GM18505 (cell line): ENCODE results near the gene STX12.
"Not testable (repeated sequence)": the region's sequence is repeated elsewhere in the genome, so short reads cannot be mapped to it uniquely, and the experiment has no call there.

ENCODE experiments used
- ATAC-seq: cut with Tn5 transposase; IDR thresholded peaks from one replicate; pipeline ENCODE4 v1.9.1; 2021; ENCODE audit not compliant: unreplicated experiment
- POLR2A ChIP-seq: IDR thresholded peaks from 4 replicates; pipeline ENCODE4 v1.6.1; 2011; ENCODE audit warnings: borderline replicate concordance; ENCODE audit not compliant: insufficient read depth, insufficient read length; ENCODE audit errors: extremely low read depth

Gene STX12

GRCh38 chr1:27863538-27863915, 90.5 kb downstream of the STX12 start:
- no peak for TF ChIP-seq POLR2A
- ATAC-seq = no peak

DNA sequence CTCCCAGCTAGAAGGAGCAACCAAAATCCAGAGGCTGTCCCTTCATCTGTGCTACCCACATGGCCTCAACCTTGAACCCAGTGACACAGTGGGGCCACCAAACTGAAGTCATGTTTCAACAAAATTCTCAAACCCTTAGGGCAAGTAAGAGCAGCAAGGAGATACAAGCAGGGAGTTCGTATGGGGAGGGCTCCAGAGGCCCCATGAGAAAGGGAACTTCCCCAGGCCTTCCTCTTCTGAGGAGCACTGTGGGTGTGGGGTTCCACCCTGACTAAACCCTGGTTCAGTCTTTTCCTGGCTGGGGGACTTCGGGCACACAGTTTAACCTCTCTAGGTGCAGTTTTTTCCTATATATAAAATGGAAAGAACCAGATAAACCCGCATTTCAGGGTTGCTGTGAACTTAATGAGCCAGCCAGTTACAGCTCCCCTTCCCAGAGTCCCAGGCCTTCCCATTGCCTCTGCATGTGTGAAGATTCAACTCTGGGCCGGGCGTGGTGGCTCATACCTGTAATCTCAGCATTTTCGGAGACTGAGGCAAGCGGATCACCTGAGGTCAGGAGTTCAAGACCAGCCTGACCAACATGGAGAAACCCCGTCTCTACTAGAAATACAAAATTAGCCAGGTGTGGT, 91.4 kb downstream of the STX12 start:
- no peak for ATAC-seq
- TF ChIP-seq POLR2A = no peak

DNA sequence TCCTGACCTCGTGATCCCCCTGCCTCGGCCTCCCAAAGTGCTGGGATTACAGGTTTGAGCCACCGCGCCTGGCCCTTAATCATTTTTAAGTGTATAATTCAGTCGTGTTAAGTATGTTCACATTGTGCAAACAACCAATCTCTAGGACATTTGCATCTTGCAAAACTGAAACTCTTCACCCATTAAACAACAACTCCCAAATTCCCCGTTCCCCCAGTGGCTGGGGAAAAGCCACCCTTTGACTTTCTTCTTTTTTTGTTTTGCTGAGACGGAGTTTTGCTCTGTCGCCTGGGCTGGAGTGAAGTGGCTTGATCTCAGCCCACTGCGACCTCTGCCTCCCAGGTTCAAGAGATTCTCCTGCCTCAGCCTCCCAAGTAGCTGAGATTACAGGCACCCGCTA, 92.8 kb downstream of the STX12 start:
- ATAC-seq = no peak
- TF ChIP-seq POLR2A = no peak

DNA sequence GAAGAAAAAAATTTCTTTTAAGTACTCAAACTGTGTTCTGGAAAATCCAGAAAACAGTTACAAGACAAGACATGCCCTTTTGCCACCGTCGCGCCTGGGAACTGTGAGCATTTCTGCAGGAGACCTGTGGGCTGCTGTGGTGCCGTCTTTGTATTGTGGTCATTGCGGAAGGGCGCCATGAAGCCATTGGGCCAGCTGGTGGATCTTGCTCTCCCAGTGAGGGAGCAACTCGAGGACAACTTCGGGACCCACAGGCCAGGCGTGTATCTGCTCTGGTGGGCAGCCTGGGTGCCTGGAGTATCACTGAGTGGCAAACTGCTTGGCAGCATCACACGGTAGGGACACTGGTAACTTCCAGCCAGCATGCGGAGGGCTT, 95.5 kb downstream of the STX12 start:
- no peak for TF ChIP-seq POLR2A
- no peak for ATAC-seq

DNA sequence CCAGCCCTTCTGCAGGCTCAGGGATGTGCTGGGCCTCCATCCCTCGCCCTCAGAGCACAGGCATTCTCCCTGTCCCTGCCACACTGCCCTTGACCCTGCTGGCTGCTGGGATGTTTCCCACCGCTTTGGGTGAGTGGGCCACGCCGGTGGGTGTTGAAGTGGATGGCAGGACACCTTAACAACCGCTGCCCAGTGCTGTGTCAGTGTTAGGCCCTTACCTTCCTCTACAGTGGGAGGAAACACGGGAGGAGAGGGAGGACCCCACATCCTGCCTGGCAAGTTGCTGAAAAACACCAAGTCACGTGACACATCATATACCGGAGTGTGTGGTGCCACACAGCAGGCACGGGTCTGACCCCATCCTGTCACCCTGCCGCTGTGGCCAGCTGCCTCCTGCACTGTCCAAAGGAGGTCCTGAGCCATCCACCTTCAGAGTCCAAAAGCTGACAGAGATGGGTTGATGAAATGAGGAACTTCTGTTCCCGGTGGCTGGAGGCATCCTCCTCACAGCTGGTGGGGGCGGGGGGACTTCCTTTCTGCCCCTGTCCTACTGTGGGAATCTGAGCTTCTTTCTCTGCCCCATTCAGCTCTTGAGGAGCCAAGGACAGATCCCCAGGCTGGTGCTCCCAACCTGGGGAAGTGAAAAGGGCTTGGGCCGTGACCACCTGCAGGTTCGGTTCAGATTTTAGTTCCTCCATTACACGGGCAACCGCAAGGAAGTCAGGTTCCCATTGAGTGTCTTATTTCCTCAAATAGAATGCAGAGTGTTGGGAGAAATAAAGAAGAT, 96.1 kb downstream of the STX12 start:
- ATAC-seq = no peak

DNA sequence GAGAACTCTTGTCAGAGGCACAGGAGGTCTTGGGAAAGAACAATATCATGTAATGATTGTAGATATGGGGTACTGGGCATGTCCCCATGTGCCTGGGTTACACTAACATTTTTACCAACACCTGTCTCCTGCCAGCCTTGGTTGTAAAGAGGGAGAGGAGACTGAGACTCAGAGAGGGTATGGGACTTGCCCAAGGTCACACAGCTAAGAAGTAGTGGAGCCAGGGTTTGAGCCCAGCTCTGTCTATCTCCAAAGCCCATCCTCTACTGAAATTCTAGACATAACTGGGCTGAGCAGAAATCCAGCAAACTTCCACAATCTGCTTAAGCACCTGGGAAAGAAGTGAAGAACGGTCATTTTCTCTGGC, 96.7 kb downstream of the STX12 start:
- no peak for ATAC-seq
- no peak for TF ChIP-seq POLR2A

More for the DNA sequence above, 96.1 kb downstream of the STX12 start:
- TF ChIP-seq POLR2A = peak; percentile 67

DNA sequence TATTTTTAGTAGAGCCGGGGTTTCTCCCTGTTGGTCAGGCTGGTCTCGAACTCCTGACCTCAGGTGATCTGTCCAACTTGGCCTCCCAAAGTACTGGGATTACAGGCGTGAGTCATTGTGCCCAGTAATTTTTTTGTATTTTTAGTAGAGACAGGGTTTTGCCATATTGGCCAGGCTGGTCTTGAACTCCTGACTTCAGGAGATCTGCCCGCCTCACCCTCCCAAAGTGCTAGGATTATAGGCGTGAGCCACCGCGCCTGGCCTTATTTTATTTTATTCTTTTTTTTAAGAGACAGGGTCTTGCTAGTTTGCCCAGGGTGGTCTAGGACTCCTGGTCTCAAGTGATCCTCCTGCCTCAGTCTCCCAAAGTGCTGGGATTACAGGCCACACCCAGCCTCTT, 98.1 kb downstream of the STX12 start:
- ATAC-seq = not testable (repeated sequence)

DNA sequence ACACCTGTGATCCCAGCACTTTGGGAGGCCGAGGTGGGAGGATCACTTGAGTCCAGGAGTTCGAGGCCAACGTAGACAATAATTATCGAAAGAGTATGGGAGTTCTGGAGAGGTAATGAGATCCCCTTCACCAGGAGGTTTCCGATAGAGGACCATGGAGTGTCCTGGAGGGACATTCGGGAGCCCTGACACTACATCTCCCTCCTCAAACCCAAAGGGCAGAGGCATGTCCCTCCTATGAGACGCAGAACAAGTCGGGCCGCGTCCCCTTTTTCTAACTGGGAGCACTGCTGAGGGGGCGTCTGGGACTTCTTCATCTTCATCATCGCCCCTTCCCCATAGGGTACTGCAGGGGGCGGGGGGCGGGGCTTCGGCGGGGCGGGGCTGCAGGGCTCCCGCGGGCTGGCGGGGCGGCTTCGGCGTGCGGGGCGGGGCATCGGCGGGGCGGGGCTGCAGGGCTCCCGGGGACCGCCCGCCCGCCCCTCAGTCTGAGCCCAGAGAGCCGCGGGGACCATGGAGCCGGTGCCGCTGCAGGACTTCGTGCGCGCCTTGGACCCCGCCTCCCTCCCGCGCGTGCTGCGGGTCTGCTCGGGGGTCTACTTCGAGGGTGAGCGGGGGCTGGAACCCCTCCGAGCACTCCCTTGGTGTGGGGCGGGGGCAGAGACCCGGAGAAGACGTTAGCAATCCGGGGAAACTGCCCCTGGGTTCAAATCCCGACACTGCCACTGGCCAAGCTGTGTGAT, 99.2 kb downstream of the STX12 start, which contains the start of gene THEMIS2:
THEMIS2 (plus strand) TSS at position 486 of the 743 bp plus-strand sequence; CDS start at position 514, 28 bp downstream.
- TF ChIP-seq POLR2A = peak; percentile 81
- ATAC-seq = peak; percentile 34

- peak; percentile 1 for ATAC-seq
- TF ChIP-seq POLR2A = no peak
Observed at GRCh38 chr1:27872802-27873551, 100.0 kb downstream of the STX12 start.

GRCh38 chr1:27873671-27874384, 100.8 kb downstream of the STX12 start:
- no peak for ATAC-seq
- no peak for TF ChIP-seq POLR2A
